ENCODE data around the gene LOXL4. TPM values are rescaled to one million over a fixed set of nuclear protein-coding genes. Genes with fewer than 3 reads are reported as not detected.

The LOXL4 gene
- 4.6 TPM for polyA plus RNA-seq (2013, experiment 1 of 2)
- polyA plus RNA-seq (2013, experiment 2 of 2), result 4.5 TPM

- Histone ChIP-seq H3K9me3 (ENCODE audit: control insufficient read depth, low read length) (no peaks in the 10 kb centered on the region), H3K27me3 (ENCODE audit: control insufficient read depth in 1 of 2, insufficient read depth in 1 of 2, low read length in 2 of 2) (peaks cover 0 to 11% of the 10 kb centered on the region in 2 experiments), H3K36me3 (ENCODE audit: control insufficient read depth in 1 of 2, insufficient read depth in 2 of 2, low read depth in 1 of 2, low read length in 2 of 2) (peaks cover 8 to 11% of the 10 kb centered on the region in 2 experiments), H3K27ac (ENCODE audit: low read length, poor library complexity, severe bottlenecking) (peak within 1 kb of the TSS; percentile 87), H3K9ac (ENCODE audit: low read length) (peak within 1 kb of the TSS; percentile 90), H3K4me2 (ENCODE audit: low read length, poor library complexity, severe bottlenecking) (peak within 1 kb of the TSS; percentile 75), H3K4me1 (ENCODE audit: control insufficient read depth, insufficient read depth, low read depth, low read length) (peaks cover 62% of the 10 kb centered on the region), H3K79me1 (replicated peaks; ENCODE audit: low read length, poor library complexity, severe bottlenecking) (peaks cover 7% of the 10 kb centered on the region), H2AFZ (ENCODE audit: low read depth, low read length) (no peak within 1 kb of the TSS), H3K4ac (ENCODE audit: low read depth in 1 of 2, low read length in 2 of 2) (peak within 1 kb of the TSS; percentile 64 to 66), H3K23ac (ENCODE audit: low read length in 2 of 2) (no peak within 1 kb of the TSS), H4K91ac (ENCODE audit: low read length) (peak within 1 kb of the TSS; percentile 85), H2BK120ac (ENCODE audit: low read depth, low read length) (peak within 1 kb of the TSS; percentile 43), H3K4me3 (ENCODE audit: insufficient read depth in 1 of 2, low read depth in 1 of 2, low read length in 2 of 2) (peak within 1 kb of the TSS; percentile 50 to 79), H2BK12ac (ENCODE audit: low read length in 2 of 2) (peak within 1 kb of the TSS; percentile 38 to 59), H2AK5ac (ENCODE audit: low read length, severe bottlenecking) (peak within 1 kb of the TSS; percentile 97), H3K18ac (ENCODE audit: low read depth in 1 of 2, low read length in 2 of 2) (peak within 1 kb of the TSS; percentile 52 to 91), H2BK5ac (ENCODE audit: low read depth, low read length, poor library complexity, severe bottlenecking) (peak within 1 kb of the TSS; percentile 57), H2BK15ac (ENCODE audit: low read depth, poor library complexity, severe bottlenecking) (peak within 1 kb of the TSS; percentile 39), H3K14ac (ENCODE audit: low read length in 2 of 2) (peak within 1 kb of the TSS in 1 of 2 experiments; percentile 44), H4K8ac (ENCODE audit: low read length) (peak within 1 kb of the TSS; percentile 81)
- DNase-seq, result peak; percentile 29
- WGBS, result 27% methylated on average over 19 of the region's 75 CpGs
Measured at GRCh38 chr10:98267894-98268693, at the start of gene LOXL4. Gene LOXL4 (minus strand): TSS chr10:98268194. CDS start chr10:98263019, 5,175 bp downstream.

GRCh38 chr10:98316661-98317060 is 48.7 kb upstream of the LOXL4 start:
- Histone ChIP-seq H2BK5ac (ENCODE audit: low read depth, low read length, poor library complexity, severe bottlenecking) (no peak overlapping the region), H3K79me1 (replicated peaks; ENCODE audit: low read length, poor library complexity, severe bottlenecking) (no peaks in the 10 kb centered on the region), H2BK12ac (ENCODE audit: low read length in 2 of 2) (peak overlapping the region in 1 of 2 experiments; percentile 85), H3K9ac (ENCODE audit: low read length) (peak overlapping the region; percentile 13), H4K91ac (ENCODE audit: low read length) (no peak overlapping the region), H3K36me3 (ENCODE audit: control insufficient read depth in 1 of 2, insufficient read depth in 2 of 2, low read depth in 1 of 2, low read length in 2 of 2) (no peaks in the 10 kb centered on the region), H3K18ac (ENCODE audit: low read depth in 1 of 2, low read length in 2 of 2) (peak overlapping the region in 1 of 2 experiments; percentile 24), H3K9me3 (ENCODE audit: control insufficient read depth, low read length) (no peaks in the 10 kb centered on the region), H2AFZ (ENCODE audit: low read depth, low read length) (no peak overlapping the region), H3K23ac (ENCODE audit: low read length in 2 of 2) (no peak overlapping the region), H3K27ac (ENCODE audit: low read length, poor library complexity, severe bottlenecking) (no peak overlapping the region), H4K8ac (ENCODE audit: low read length) (no peak overlapping the region), H3K4me1 (ENCODE audit: control insufficient read depth, insufficient read depth, low read depth, low read length) (peaks cover 2% of the 10 kb centered on the region), H3K4me2 (ENCODE audit: low read length, poor library complexity, severe bottlenecking) (no peak overlapping the region), H3K4me3 (ENCODE audit: insufficient read depth in 1 of 2, low read depth in 1 of 2, low read length in 2 of 2) (no peak overlapping the region), H2BK120ac (ENCODE audit: low read depth, low read length) (no peak overlapping the region), H2BK15ac (ENCODE audit: low read depth, poor library complexity, severe bottlenecking) (no peak overlapping the region), H3K27me3 (ENCODE audit: control insufficient read depth in 1 of 2, insufficient read depth in 1 of 2, low read length in 2 of 2) (no peaks in the 10 kb centered on the region), H2AK5ac (ENCODE audit: low read length, severe bottlenecking) (no peak overlapping the region), H3K4ac (ENCODE audit: low read depth in 1 of 2, low read length in 2 of 2) (no peak overlapping the region), H3K14ac (ENCODE audit: low read length in 2 of 2) (no peak overlapping the region)
- peak; percentile 86 for DNase-seq

- Histone ChIP-seq H4K91ac (ENCODE audit: low read length) (peak overlapping the region; percentile 70), H3K4me2 (ENCODE audit: low read length, poor library complexity, severe bottlenecking) (no peak overlapping the region), H3K18ac (ENCODE audit: low read depth in 1 of 2, low read length in 2 of 2) (peak overlapping the region; percentile 9 to 63), H3K4ac (ENCODE audit: low read depth in 1 of 2, low read length in 2 of 2) (peak overlapping the region in 1 of 2 experiments; percentile 4), H2BK5ac (ENCODE audit: low read depth, low read length, poor library complexity, severe bottlenecking) (no peak overlapping the region), H3K27ac (ENCODE audit: low read length, poor library complexity, severe bottlenecking) (no peak overlapping the region), H3K9ac (ENCODE audit: low read length) (no peak overlapping the region), H3K9me3 (ENCODE audit: control insufficient read depth, low read length) (no peaks in the 10 kb centered on the region), H2AFZ (ENCODE audit: low read depth, low read length) (no peak overlapping the region), H2BK12ac (ENCODE audit: low read length in 2 of 2) (peak overlapping the region; percentile 4 to 74), H3K14ac (ENCODE audit: low read length in 2 of 2) (peak overlapping the region in 1 of 2 experiments; percentile 49), H3K23ac (ENCODE audit: low read length in 2 of 2) (no peak overlapping the region), H4K8ac (ENCODE audit: low read length) (no peak overlapping the region), H2BK120ac (ENCODE audit: low read depth, low read length) (no peak overlapping the region), H3K36me3 (ENCODE audit: control insufficient read depth in 1 of 2, insufficient read depth in 2 of 2, low read depth in 1 of 2, low read length in 2 of 2) (no peaks in the 10 kb centered on the region), H3K4me3 (ENCODE audit: insufficient read depth in 1 of 2, low read depth in 1 of 2, low read length in 2 of 2) (no peak overlapping the region), H2BK15ac (ENCODE audit: low read depth, poor library complexity, severe bottlenecking) (peak overlapping the region; percentile 62), H3K79me1 (replicated peaks; ENCODE audit: low read length, poor library complexity, severe bottlenecking) (no peaks in the 10 kb centered on the region), H3K27me3 (ENCODE audit: control insufficient read depth in 1 of 2, insufficient read depth in 1 of 2, low read length in 2 of 2) (no peaks in the 10 kb centered on the region), H3K4me1 (ENCODE audit: control insufficient read depth, insufficient read depth, low read depth, low read length) (peaks cover 2% of the 10 kb centered on the region), H2AK5ac (ENCODE audit: low read length, severe bottlenecking) (no peak overlapping the region)
- no peak for DNase-seq
- WGBS, result 27% methylated on average over 2 of the region's 5 CpGs
Measured at GRCh38 chr10:98316170-98316569, 48.2 kb upstream of the LOXL4 start.

GRCh38 chr10:98314532-98315284 is 46.7 kb upstream of the LOXL4 start:
- Histone ChIP-seq H4K91ac (ENCODE audit: low read length) (no peak overlapping the region), H2BK5ac (ENCODE audit: low read depth, low read length, poor library complexity, severe bottlenecking) (no peak overlapping the region), H3K9ac (ENCODE audit: low read length) (no peak overlapping the region), H3K4me3 (ENCODE audit: insufficient read depth in 1 of 2, low read depth in 1 of 2, low read length in 2 of 2) (no peak overlapping the region), H3K4me2 (ENCODE audit: low read length, poor library complexity, severe bottlenecking) (no peak overlapping the region), H4K8ac (ENCODE audit: low read length) (no peak overlapping the region), H2AFZ (ENCODE audit: low read depth, low read length) (no peak overlapping the region), H3K4me1 (ENCODE audit: control insufficient read depth, insufficient read depth, low read depth, low read length) (peaks cover 2% of the 10 kb centered on the region), H3K9me3 (ENCODE audit: control insufficient read depth, low read length) (no peaks in the 10 kb centered on the region), H2BK12ac (ENCODE audit: low read length in 2 of 2) (peak overlapping the region in 1 of 2 experiments; percentile 20), H3K36me3 (ENCODE audit: control insufficient read depth in 1 of 2, insufficient read depth in 2 of 2, low read depth in 1 of 2, low read length in 2 of 2) (no peaks in the 10 kb centered on the region), H3K27me3 (ENCODE audit: control insufficient read depth in 1 of 2, insufficient read depth in 1 of 2, low read length in 2 of 2) (no peaks in the 10 kb centered on the region), H3K18ac (ENCODE audit: low read depth in 1 of 2, low read length in 2 of 2) (no peak overlapping the region), H3K23ac (ENCODE audit: low read length in 2 of 2) (no peak overlapping the region), H3K14ac (ENCODE audit: low read length in 2 of 2) (no peak overlapping the region), H3K4ac (ENCODE audit: low read depth in 1 of 2, low read length in 2 of 2) (no peak overlapping the region), H2BK120ac (ENCODE audit: low read depth, low read length) (no peak overlapping the region), H3K79me1 (replicated peaks; ENCODE audit: low read length, poor library complexity, severe bottlenecking) (no peaks in the 10 kb centered on the region), H2BK15ac (ENCODE audit: low read depth, poor library complexity, severe bottlenecking) (no peak overlapping the region), H3K27ac (ENCODE audit: low read length, poor library complexity, severe bottlenecking) (no peak overlapping the region), H2AK5ac (ENCODE audit: low read length, severe bottlenecking) (no peak overlapping the region)
- no peak for DNase-seq
- WGBS, result 84% methylated on average over 8 of the region's 8 CpGs

All from mesenchymal stem cell (in vitro differentiated cells and primary cell).